GM18507 (cell line): ENCODE data around the gene NT5C1A.

Experiments used
- DNase-seq: peaks from one replicate; pipeline ENCODE4 v3.0.0; 2011; ENCODE audit warnings: low read depth; ENCODE audit not compliant: insufficient read length; ENCODE audit errors: extremely low spot score
- FAIRE-seq: peaks from 2 replicates; lab custom pipeline; 2011; peaks lifted over from hg19 to GRCh38; lab: Jason Lieb, UNC

The NT5C1A gene

GRCh38 chr1:39668894-39669293, 3.0 kb downstream of the NT5C1A start:
- no peak for DNase-seq
- FAIRE-seq = no peak

- FAIRE-seq (no peak), DNase-seq (no peak)
Measured at GRCh38 chr1:39668111-39668510, 3.8 kb downstream of the NT5C1A start.

GRCh38 chr1:39666772-39667171, 5.1 kb downstream of the NT5C1A start:
- FAIRE-seq = peak; percentile 99
- DNase-seq = peak; percentile 73

GRCh38 chr1:39663559-39663958, 8.3 kb downstream of the NT5C1A start:
- FAIRE-seq = no peak
- no peak for DNase-seq

- FAIRE-seq (no peak), DNase-seq (no peak)
Measured at GRCh38 chr1:39662861-39663260, 9.0 kb downstream of the NT5C1A start.

- FAIRE-seq = no peak
- no peak for DNase-seq
Measured at GRCh38 chr1:39659538-39659937, 12.4 kb downstream of the NT5C1A start.

- FAIRE-seq (no peak), DNase-seq (no peak)
Measured at GRCh38 chr1:39659110-39659509, 12.8 kb downstream of the NT5C1A start.

- no peak for DNase-seq
- peak; percentile 95 for FAIRE-seq
Measured at GRCh38 chr1:39657923-39658485, 13.9 kb downstream of the NT5C1A start.

- FAIRE-seq = no peak
- DNase-seq = no peak
Measured at GRCh38 chr1:39657402-39657801, 14.5 kb downstream of the NT5C1A start.

- FAIRE-seq = no peak
- no peak for DNase-seq
Measured at GRCh38 chr1:39656391-39656790, 15.5 kb downstream of the NT5C1A start.

GRCh38 chr1:39655578-39656268, 16.2 kb downstream of the NT5C1A start:
- FAIRE-seq (no peak), DNase-seq (no peak)

- no peak for FAIRE-seq
Measured at GRCh38 chr1:39654291-39654690, 17.6 kb downstream of the NT5C1A start.

GRCh38 chr1:39653546-39654031, 18.3 kb downstream of the NT5C1A start:
- DNase-seq (peak; percentile 52), FAIRE-seq (peak; percentile 91)

More at GRCh38 chr1:39654291-39654690, 17.6 kb downstream of the NT5C1A start:
- DNase-seq = no peak

GRCh38 chr1:39652554-39652953, 19.4 kb downstream of the NT5C1A start:
- DNase-seq = no peak
- no peak for FAIRE-seq

GRCh38 chr1:39652105-39652504, 19.8 kb downstream of the NT5C1A start:
- no peak for FAIRE-seq
- no peak for DNase-seq

- FAIRE-seq (no peak), DNase-seq (no peak)
Measured at GRCh38 chr1:39650431-39650830, 21.5 kb downstream of the NT5C1A start.

- FAIRE-seq (no peak), DNase-seq (no peak)
Measured at GRCh38 chr1:39649636-39650185, 22.2 kb downstream of the NT5C1A start.

- DNase-seq = no peak
- FAIRE-seq = no peak
Measured at GRCh38 chr1:39648496-39648895, 23.4 kb downstream of the NT5C1A start.

GRCh38 chr1:39647247-39647646, 24.7 kb downstream of the NT5C1A start:
- FAIRE-seq = no peak

GRCh38 chr1:39646232-39647081, 25.4 kb downstream of the NT5C1A start:
- DNase-seq (no peak), FAIRE-seq (no peak)

More at GRCh38 chr1:39647247-39647646, 24.7 kb downstream of the NT5C1A start:
- no peak for DNase-seq
